PC-3 (cell line): Measurements from ENCODE around the gene CD274.

Source experiments
- EZH2 ChIP-seq: fragments of 300-600 bp; sonication (generic); IDR thresholded peaks from one replicate; pipeline ENCODE4 v1.6.1; 2017; ENCODE audit warnings: antibody characterized with exemption, mild to moderate bottlenecking, low read length; ENCODE audit not compliant: unreplicated experiment
- EZH2phosphoT487 ChIP-seq: fragments of 300-600 bp; sonication (generic); IDR thresholded peaks from 2 replicates; pipeline ENCODE4 v1.6.1; 2018; ENCODE audit warnings: mild to moderate bottlenecking, antibody characterized with exemption, low read length, borderline replicate concordance
- TF ChIP-seq, protein P1 (sequence below): fragments of 300-600 bp; sonication (generic); conservative IDR thresholded peaks from 2 replicates; pipeline ENCODE4 v1.5.1; 2017; ENCODE audit warnings: antibody characterized with exemption, low read depth, mild to moderate bottlenecking, low read length

GRCh38 chr9:5448016-5448415 is 2.3 kb upstream of the CD274 start:
- TF ChIP-seq, protein P1, sequence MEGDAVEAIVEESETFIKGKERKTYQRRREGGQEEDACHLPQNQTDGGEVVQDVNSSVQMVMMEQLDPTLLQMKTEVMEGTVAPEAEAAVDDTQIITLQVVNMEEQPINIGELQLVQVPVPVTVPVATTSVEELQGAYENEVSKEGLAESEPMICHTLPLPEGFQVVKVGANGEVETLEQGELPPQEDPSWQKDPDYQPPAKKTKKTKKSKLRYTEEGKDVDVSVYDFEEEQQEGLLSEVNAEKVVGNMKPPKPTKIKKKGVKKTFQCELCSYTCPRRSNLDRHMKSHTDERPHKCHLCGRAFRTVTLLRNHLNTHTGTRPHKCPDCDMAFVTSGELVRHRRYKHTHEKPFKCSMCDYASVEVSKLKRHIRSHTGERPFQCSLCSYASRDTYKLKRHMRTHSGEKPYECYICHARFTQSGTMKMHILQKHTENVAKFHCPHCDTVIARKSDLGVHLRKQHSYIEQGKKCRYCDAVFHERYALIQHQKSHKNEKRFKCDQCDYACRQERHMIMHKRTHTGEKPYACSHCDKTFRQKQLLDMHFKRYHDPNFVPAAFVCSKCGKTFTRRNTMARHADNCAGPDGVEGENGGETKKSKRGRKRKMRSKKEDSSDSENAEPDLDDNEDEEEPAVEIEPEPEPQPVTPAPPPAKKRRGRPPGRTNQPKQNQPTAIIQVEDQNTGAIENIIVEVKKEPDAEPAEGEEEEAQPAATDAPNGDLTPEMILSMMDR: no peak
- TF ChIP-seq EZH2: no peak
- no peak for TF ChIP-seq EZH2phosphoT487
